Measurements from ENCODE around the gene KCNN3. TPM values are rescaled to one million over a fixed set of nuclear protein-coding genes. Genes with fewer than 3 reads are reported as not detected.

KCNN3 gene
- total and polyA plus RNA-seq, 7 donors = 0.23 to 27.7 (median 9.4) TPM

GRCh38 chr1:154760469-154760933 lies 109.6 kb downstream of the KCNN3 start:
- Histone ChIP-seq H3K27ac (no peak overlapping the region), H3K27me3 (peaks cover 0 to 20% (median 8%) of the 10 kb centered on the region in 3 donors), H3K4me1 (peaks cover 0 to 10% (median 8%) of the 10 kb centered on the region in 4 donors), H3K9me3 (no peaks in the 10 kb centered on the region), H3K36me3 (no peaks in the 10 kb centered on the region), H3K4me3 (peak overlapping the region in 3 of 4 donors; percentile 21 to 47 (median 37))
- TF ChIP-seq POLR2A (IDR thresholded peaks at IDR 0.05) = no peak
- TF ChIP-seq, protein P1, sequence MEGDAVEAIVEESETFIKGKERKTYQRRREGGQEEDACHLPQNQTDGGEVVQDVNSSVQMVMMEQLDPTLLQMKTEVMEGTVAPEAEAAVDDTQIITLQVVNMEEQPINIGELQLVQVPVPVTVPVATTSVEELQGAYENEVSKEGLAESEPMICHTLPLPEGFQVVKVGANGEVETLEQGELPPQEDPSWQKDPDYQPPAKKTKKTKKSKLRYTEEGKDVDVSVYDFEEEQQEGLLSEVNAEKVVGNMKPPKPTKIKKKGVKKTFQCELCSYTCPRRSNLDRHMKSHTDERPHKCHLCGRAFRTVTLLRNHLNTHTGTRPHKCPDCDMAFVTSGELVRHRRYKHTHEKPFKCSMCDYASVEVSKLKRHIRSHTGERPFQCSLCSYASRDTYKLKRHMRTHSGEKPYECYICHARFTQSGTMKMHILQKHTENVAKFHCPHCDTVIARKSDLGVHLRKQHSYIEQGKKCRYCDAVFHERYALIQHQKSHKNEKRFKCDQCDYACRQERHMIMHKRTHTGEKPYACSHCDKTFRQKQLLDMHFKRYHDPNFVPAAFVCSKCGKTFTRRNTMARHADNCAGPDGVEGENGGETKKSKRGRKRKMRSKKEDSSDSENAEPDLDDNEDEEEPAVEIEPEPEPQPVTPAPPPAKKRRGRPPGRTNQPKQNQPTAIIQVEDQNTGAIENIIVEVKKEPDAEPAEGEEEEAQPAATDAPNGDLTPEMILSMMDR (IDR thresholded peaks at IDR 0.05) = peak; percentile 23 to 74 (median 53)
- intact Hi-C loops (cut with DNase I) = loop anchor here (2.0 to 5.0 kb wide), 3 partner anchors 93 to 278 kb away; partner anchors contain the start of gene UBE2Q1
- 2 to 3% methylated on average over 54 of the region's 54 CpGs for WGBS, 2 donors
- peak; percentile 68 for DNase-seq

DNA sequence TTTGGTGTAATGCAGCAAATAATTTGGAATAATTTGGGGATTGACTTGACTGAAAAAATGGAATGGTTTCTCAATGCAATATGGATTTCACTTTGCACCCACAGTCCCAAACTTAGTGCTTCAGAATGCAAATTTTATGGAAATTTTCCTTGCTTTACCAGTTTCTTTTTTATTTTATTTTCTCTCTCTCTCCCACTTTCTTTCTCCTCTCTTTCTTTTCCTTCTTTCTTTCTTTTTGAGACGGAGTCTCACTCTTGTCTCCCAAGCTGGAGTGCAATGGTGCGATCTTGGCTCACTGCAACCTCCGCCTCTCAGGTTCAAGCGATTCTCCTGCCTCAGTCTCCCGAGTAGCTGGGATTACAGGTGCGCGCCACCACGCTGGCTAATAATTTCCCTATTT lies 110.3 kb downstream of the KCNN3 start:
- intact Hi-C loops (cut with DNase I) = loop anchor here (2.0 to 5.0 kb wide), 3 partner anchors 92 to 277 kb away; partner anchors contain the start of gene UBE2Q1

DNA sequence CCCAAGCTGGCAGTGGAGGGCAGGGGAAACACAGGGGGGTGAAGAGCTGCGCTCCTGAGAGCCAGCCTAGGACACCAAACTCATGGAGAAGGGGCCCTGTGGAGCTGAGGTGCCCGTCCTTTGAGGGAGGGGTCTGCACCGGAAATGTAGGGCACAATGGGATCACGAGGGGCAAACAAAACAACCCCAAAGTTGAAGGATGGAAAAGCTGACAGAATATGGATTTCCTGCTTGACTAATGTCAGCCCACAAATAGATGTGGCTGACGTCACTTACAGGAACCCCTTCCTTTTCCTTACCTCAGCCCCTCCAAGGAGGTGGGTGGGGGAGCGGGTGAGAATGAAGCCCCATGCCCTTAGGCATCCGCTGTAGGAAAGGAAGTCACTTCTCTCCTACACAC lies 110.9 kb downstream of the KCNN3 start:
- Histone ChIP-seq H3K27ac (no peak overlapping the region), H3K9me3 (no peaks in the 10 kb centered on the region), H3K36me3 (no peaks in the 10 kb centered on the region), H3K27me3 (peaks cover 0 to 20% (median 8%) of the 10 kb centered on the region in 3 donors), H3K4me3 (no peak overlapping the region), H3K4me1 (peaks cover 0 to 10% (median 8%) of the 10 kb centered on the region in 4 donors)
- 56 to 77% methylated on average over 7 of the region's 7 CpGs for WGBS, 2 donors
- TF ChIP-seq POLR2AphosphoS5 (IDR thresholded peaks at IDR 0.05) = no peak
- TF ChIP-seq, protein P1 (IDR thresholded peaks at IDR 0.05) = no peak
- no peak for TF ChIP-seq POLR2A (IDR thresholded peaks at IDR 0.05)
- no peak for TF ChIP-seq EP300 (IDR thresholded peaks at IDR 0.05)
- intact Hi-C loops (cut with DNase I) = no loop called here
- DNase-seq = peak; percentile 29

More for the DNA sequence above, 110.3 kb downstream of the KCNN3 start:
- 91 to 94% methylated on average over 8 of the region's 8 CpGs for WGBS, 2 donors
- Histone ChIP-seq H3K4me1 (peaks cover 0 to 10% (median 8%) of the 10 kb centered on the region in 4 donors), H3K9me3 (no peaks in the 10 kb centered on the region), H3K4me3 (no peak overlapping the region), H3K36me3 (no peaks in the 10 kb centered on the region), H3K27ac (no peak overlapping the region), H3K27me3 (peaks cover 0 to 20% (median 8%) of the 10 kb centered on the region in 3 donors)
- peak; percentile 20 for DNase-seq
- TF ChIP-seq EP300 (IDR thresholded peaks at IDR 0.05) (no peak), POLR2AphosphoS5 (IDR thresholded peaks at IDR 0.05) (no peak), POLR2A (IDR thresholded peaks at IDR 0.05) (no peak)
- TF ChIP-seq, protein P1 (IDR thresholded peaks at IDR 0.05) = no peak

- 86 to 91% methylated on average over 6 of the region's 6 CpGs for WGBS, 2 donors
- peaks cover 0 to 20% (median 8%) of the 10 kb centered on the region in 3 donors for H3K27me3 ChIP-seq
These were observed 111.7 kb downstream of the KCNN3 start for GRCh38 chr1:154758346-154758745.

More at GRCh38 chr1:154758346-154758745, 111.7 kb downstream of the KCNN3 start:
- intact Hi-C loops (cut with DNase I) = no loop called here
- peaks cover 0 to 10% (median 8%) of the 10 kb centered on the region in 4 donors for H3K4me1 ChIP-seq
- no peaks in the 10 kb centered on the region for H3K9me3 ChIP-seq
- H3K4me3 ChIP-seq = no peak overlapping the region
- DNase-seq = peak; percentile 46
- H3K27ac ChIP-seq = no peak overlapping the region
- TF ChIP-seq EP300 (IDR thresholded peaks at IDR 0.05) = no peak
- TF ChIP-seq, protein P1 (IDR thresholded peaks at IDR 0.05) = no peak
- TF ChIP-seq POLR2A (IDR thresholded peaks at IDR 0.05) = no peak
- no peak for TF ChIP-seq POLR2AphosphoS5 (IDR thresholded peaks at IDR 0.05)
- H3K36me3 ChIP-seq = no peaks in the 10 kb centered on the region
